Ishikawa (cell line): Measurements from ENCODE around the gene HBE1.

ENCODE experiments used
- CEBPB ChIP-seq: IDR thresholded peaks from 2 replicates; pipeline ENCODE4 v1.6.1; 2012
- CREB1 ChIP-seq: IDR thresholded peaks from 2 replicates; pipeline ENCODE4 v1.6.1; 2012; ENCODE audit warnings: low read depth
- EGR1 ChIP-seq: IDR thresholded peaks from 2 replicates; pipeline ENCODE4 v1.6.1; 2012
- EP300 ChIP-seq: IDR thresholded peaks from 2 replicates; pipeline ENCODE4 v1.6.1; 2012; ENCODE audit warnings: borderline replicate concordance
- FOXM1 ChIP-seq: IDR thresholded peaks from 2 replicates; pipeline ENCODE4 v1.6.1; 2012; ENCODE audit warnings: low read depth, borderline replicate concordance
- MAX ChIP-seq: IDR thresholded peaks from 2 replicates; pipeline ENCODE4 v1.6.1; 2012
- RAD21 ChIP-seq: IDR thresholded peaks from 2 replicates; pipeline ENCODE4 v1.6.1; 2012; ENCODE audit warnings: low read depth
- REST ChIP-seq: IDR thresholded peaks from 2 replicates; pipeline ENCODE4 v1.6.1; 2012; ENCODE audit warnings: low read depth, mild to moderate bottlenecking
- TAF1 ChIP-seq: IDR thresholded peaks from 2 replicates; pipeline ENCODE4 v1.6.1; 2012; ENCODE audit warnings: low read depth, mild to moderate bottlenecking
- TCF12 ChIP-seq: IDR thresholded peaks from 2 replicates; pipeline ENCODE4 v1.6.1; 2012; ENCODE audit warnings: low read depth
- YY1 ChIP-seq: IDR thresholded peaks from 2 replicates; pipeline ENCODE4 v1.6.1; 2012; ENCODE audit warnings: low read depth
- ZBTB7A ChIP-seq: IDR thresholded peaks from 2 replicates; pipeline ENCODE4 v1.6.1; 2012; ENCODE audit warnings: low read depth

DNA sequence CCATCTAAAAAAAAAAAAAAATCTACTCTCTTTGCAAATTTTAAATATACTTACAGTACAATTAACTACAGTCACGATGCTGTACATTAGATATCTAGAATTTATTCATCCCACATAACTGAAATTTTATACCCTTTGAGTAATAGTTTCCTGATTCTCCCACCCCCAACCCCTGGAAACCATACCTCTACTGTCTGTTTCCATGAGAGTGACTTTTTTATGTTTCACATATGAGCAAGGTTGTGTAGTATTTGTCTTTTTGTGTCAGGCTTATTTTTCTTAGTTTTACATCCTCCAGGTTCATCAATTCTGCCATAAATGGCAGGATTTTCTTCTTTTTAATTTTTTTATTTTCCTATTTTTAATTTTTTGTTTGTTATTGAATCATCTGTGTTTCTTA lies 46.1 kb downstream of the HBE1 start:
- no peak for TF ChIP-seq CREB1
- no peak for TF ChIP-seq TAF1
- TF ChIP-seq EGR1 = no peak
- TF ChIP-seq REST = no peak
- TF ChIP-seq EP300 = no peak
- no peak for TF ChIP-seq RAD21
- no peak for TF ChIP-seq CEBPB
- no peak for TF ChIP-seq MAX
- no peak for TF ChIP-seq YY1
- TF ChIP-seq TCF12 = no peak
- no peak for TF ChIP-seq FOXM1
- TF ChIP-seq ZBTB7A = no peak
